Sigmoid colon (tissue), 4 donors: ENCODE results near the gene GJC2.

Source experiments
- CTCF ChIP-seq, 4 experiments: fragments of 450-650 bp in 3 of 4; fragments of 200-600 bp in 1 of 4; IDR thresholded peaks; one replicate each; pipeline ENCODE4 v1.5.1; 2016 to 2019; ENCODE audit warnings: antibody characterized with exemption in 4 of 4, mild to moderate bottlenecking in 3 of 4, moderate library complexity in 2 of 4
- POLR2A ChIP-seq, 2 donors: fragments of 450-650 bp; IDR thresholded peaks; one replicate each; pipeline ENCODE4 v1.6.1; 2016; ENCODE audit warnings: antibody characterized with exemption in 2 of 2, mild to moderate bottlenecking in 2 of 2, moderate library complexity in 2 of 2
- POLR2AphosphoS5 ChIP-seq, 4 donors: sonication (generic); formaldehyde crosslinking; IDR thresholded peaks; one replicate each; pipeline ENCODE4 v1.6.1; 2017; ENCODE audit warnings: antibody characterized with exemption in 4 of 4

DNA sequence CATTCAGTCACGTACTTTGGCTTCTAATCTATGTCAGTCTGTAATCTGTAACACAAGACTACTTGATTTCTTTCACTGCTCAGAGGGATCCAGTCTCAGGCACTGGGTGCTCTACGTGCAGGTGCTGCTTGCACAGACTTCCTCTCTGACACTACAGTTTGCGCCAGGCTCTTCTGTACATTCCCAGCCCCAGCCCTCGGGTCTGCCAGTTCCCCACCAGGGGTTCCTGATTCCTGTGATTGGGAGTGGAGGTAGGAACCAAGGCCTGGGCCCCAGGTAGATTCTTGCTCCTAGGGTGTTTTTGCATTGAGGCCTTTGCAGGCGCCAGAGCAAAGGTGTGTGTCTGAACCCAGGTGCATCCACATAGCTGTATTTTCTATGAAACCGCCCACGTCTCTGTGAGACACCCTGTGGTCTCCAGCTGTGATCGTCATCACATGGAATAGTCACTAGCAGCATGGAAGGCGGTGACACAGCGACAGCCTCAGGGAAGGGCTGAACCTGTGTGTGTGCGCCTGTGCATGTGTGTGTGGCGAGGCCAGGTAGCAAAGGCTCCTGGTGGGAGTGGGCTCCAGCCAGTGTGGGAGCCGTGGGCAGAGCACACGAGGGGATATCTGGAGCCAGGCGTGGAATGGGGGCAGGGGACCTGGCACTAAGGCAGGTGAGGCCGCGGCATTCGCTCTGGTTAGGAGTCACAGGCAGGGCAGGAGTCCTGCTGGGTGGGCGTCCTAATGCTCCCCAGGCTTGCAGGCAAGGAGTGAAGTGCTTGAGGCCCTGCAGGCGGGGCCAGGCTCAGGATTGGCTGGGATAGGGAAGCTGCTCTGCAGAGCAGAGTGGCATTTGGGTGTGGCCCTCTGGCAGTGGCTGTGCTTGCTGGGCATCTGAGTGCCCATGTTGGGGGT is 5.2 kb downstream of the GJC2 start:
- TF ChIP-seq POLR2AphosphoS5 (IDR thresholded peaks at IDR 0.05) (no peak), CTCF (IDR thresholded peaks at IDR 0.05) (no peak), POLR2A (IDR thresholded peaks at IDR 0.05) (no peak)
